Heart right ventricle (tissue), 16 donors: ENCODE results near the gene HS3ST4. TPM values are rescaled to one million over a fixed set of nuclear protein-coding genes. Genes with fewer than 3 reads are reported as not detected.

Experiments used
- ATAC-seq, 8 donors: fragments of 200-7000 bp; cut with Tn5 transposase; one replicate each; pipeline ENCODE4 v1.9.1; 2020; ENCODE audit warnings: mild to moderate bottlenecking in 8 of 8, moderate library complexity in 8 of 8, moderate number of reproducible peaks in 1 of 8
- DNase-seq, 2 donors: peaks; one replicate each; pipeline ENCODE4 v3.0.0-alpha.2; 2020
- H3K27ac ChIP-seq, 10 donors: fragments of 200-600 bp; sonication (generic) in 2 of 10; one replicate each; pipeline versions ENCODE4 v1.5.0 to v1.8.0; 2020 to 2022; ENCODE audit warnings: mild to moderate bottlenecking in 3 of 10
- H3K27me3 ChIP-seq, 7 donors: fragments of 200-600 bp; one replicate each; pipeline ENCODE4 v1.8.0; 2021 to 2022; ENCODE audit warnings: mild to moderate bottlenecking in 2 of 7
- H3K36me3 ChIP-seq, 9 donors: fragments of 200-600 bp; sonication (generic) in 1 of 9; one replicate each; pipeline versions ENCODE4 v1.5.0 to v1.8.0; 2020 to 2022; ENCODE audit warnings: mild to moderate bottlenecking in 2 of 9
- H3K4me1 ChIP-seq, 9 donors: fragments of 200-600 bp; sonication (generic) in 1 of 9; one replicate each; pipeline versions ENCODE4 v1.5.0 to v1.8.0; 2020 to 2022; ENCODE audit warnings: mild to moderate bottlenecking in 4 of 9
- H3K4me3 ChIP-seq, 10 donors: fragments of 200-600 bp; sonication (generic) in 2 of 10; one replicate each; pipeline versions ENCODE4 v1.5.0 to v1.8.0; 2020 to 2022; ENCODE audit warnings: mild to moderate bottlenecking in 7 of 10, moderate library complexity in 2 of 10
- H3K9me3 ChIP-seq, 11 donors: fragments of 200-600 bp in 10 of 11; sonication (generic) in 2 of 11; one replicate each; pipeline versions ENCODE4 v1.5.0 to v1.8.0; 2013 to 2022; ENCODE audit warnings: mild to moderate bottlenecking in 2 of 11, control low read depth in 1 of 11, moderate library complexity in 1 of 11
- CTCF ChIP-seq, 9 donors: fragments of 200-600 bp; sonication (generic) in 2 of 9; IDR thresholded peaks; one replicate each; pipeline versions ENCODE4 v1.5.0 to v1.8.0; 2021 to 2022; ENCODE audit warnings: antibody characterized with exemption in 9 of 9, mild to moderate bottlenecking in 5 of 9, moderate library complexity in 1 of 9
- WGBS, 2 donors: extraction: QIAGEN DNeasy Blood & Tissue Kit; methylation state at CpG; one replicate each; pipeline ENCODE4 v1.1.7; 2013; ENCODE audit warnings: inconsistent platforms in 1 of 2; 5-methylcytosine and 5-hydroxymethylcytosine counted together
- intact Hi-C, 10 donors: fragments of 100-400 bp; cut with DNase I; formaldehyde crosslinking; loops; one replicate each; pipeline versions ENCODE4 v1.11.1 to v1.14.2; 2022
- polyA plus RNA-seq, 2 donors: library from polyadenylated mRNA; stranded (reverse); fragments of 200-250 nt; gene quantifications; one replicate each; pipeline ENCODE4 v1.2.3, GENCODE V29; 2013
- total RNA-seq, 10 donors: library from RNA; stranded (reverse); fragmentation: NEBNext Ultra II Directional in 3 of 10; extraction: Animal tissue kit (Norgen Biotek cat#: 25700) in 3 of 10; gene quantifications; one replicate each; pipeline versions ENCODE4 v1.2.1 to v1.2.4, GENCODE V29; 2021 to 2023
- donor health status: Arrhythmogenic right ventricular cardiomyopathy.
- donor health status: ischemic (EF 13 %, LVEDD 7.1; RV severe dilation, severe dysfunction).
- donor health status: healthy with polysubstance abuse.
- donor health status: DM: no; HTN: yes; CAD: no.
- donor health status: DM: no; HTN: no; CAD: no.
- donor health status: ischemic (EF 25% LVEDD 6.9; RV normal size, moderate dysfunction).
- donor health status: ischemic (EF 25% LVEDD 5.7; RV mildly dilated, moderate dysfunction).
- donor health status: healthy.
- donor health status: DM: yes; HTN: yes; CAD: no.
- donor health status: Ischemic cardiomyopathy.
- donor health status: ischemic (EF 35%, LVEDD 5.7; RV mildly dilated, moderate dysfunction).
- donor health status: nonischemic (EF 11% LVEDD 7.7; RV severe dilation, severe dysfunction).
- donor health status: DM: yes; HTN: yes; CAD: no.
- donor health status: PGD.
- donor health status: ischemic (EF 29% LVEDD 5.4; RV normal size, mild dysfunction).
- donor health status: nonischemic (EF 23%, LVEDD 6.1; RV moderate dilation, normal function).

Gene HS3ST4
- total and polyA plus RNA-seq, 12 donors: 0.01 TPM; not detected in 11

DNA sequence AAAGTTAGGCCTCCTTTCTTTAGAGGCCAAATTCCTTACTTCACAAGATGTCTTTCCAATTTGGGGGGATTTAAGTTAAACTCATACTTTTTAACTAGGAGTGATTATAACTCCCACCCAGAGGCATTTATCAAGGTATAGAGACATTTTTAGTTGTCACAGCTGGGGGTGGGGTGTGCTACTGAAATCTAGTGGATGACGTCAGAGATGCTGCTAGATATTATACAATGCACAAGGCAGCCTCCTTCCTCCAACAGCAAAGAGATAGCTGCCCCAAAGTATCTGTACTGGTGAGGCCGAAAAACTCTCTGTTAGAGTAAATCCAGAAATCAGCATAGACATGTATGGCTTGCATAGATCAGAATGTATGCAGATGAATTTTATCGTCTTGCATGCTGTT lies 324.0 kb downstream of the HS3ST4 start:
- 54 to 85% methylated on average over 3 of the region's 3 CpGs for WGBS, 2 donors
- TF ChIP-seq CTCF (IDR thresholded peaks at IDR 0.05): no peak
- no peak for ATAC-seq
- intact Hi-C loops: no loop called here
- peaks cover 0 to 7% (median 0%) of the 10 kb centered on the region in 7 donors for H3K27me3 ChIP-seq
- no peak for DNase-seq
- no peaks in the 10 kb centered on the region for H3K36me3 ChIP-seq
- H3K4me3 ChIP-seq: no peak overlapping the region
- no peaks in the 10 kb centered on the region for H3K4me1 ChIP-seq
- H3K27ac ChIP-seq: no peak overlapping the region
- H3K9me3 ChIP-seq: peaks cover 0 to 48% (median 10%) of the 10 kb centered on the region in 11 donors

DNA sequence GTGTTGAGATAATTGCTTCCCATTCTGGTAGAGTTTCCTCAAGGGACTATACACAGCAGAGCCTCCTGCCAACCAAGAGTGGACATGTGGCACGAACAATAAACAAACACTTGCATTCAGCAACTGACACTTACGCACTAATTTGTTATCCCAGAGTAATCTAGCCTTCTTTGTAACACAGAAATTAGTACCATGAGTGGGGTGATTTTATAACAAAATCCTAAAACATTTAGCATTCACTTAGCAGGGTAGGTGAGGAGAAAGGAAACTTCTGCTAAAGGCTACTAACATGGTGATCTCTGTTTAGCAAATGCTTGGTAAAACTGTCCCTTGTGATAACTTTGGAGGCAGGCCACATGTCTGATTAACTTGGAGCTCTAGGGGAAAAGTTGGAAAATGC lies 325.2 kb downstream of the HS3ST4 start:
- WGBS, 2 donors: 33 to 59% methylated on average over 2 of the region's 2 CpGs
- DNase-seq (no peak), ATAC-seq (no peak)
- intact Hi-C loops: no loop called here
- no peak overlapping the region for H3K4me3 ChIP-seq
- peaks cover 0 to 48% (median 10%) of the 10 kb centered on the region in 11 donors for H3K9me3 ChIP-seq
- H3K27me3 ChIP-seq: peaks cover 0 to 7% (median 0%) of the 10 kb centered on the region in 7 donors
- no peaks in the 10 kb centered on the region for H3K36me3 ChIP-seq
- no peak for TF ChIP-seq CTCF (IDR thresholded peaks at IDR 0.05)
- H3K4me1 ChIP-seq: no peaks in the 10 kb centered on the region
- H3K27ac ChIP-seq: no peak overlapping the region

GRCh38 chr16:26019381-26020242 lies 327.9 kb downstream of the HS3ST4 start:
- ATAC-seq: no peak
- Histone ChIP-seq H3K4me3 (no peak overlapping the region), H3K4me1 (no peaks in the 10 kb centered on the region), H3K9me3 (peaks cover 0 to 35% (median 10%) of the 10 kb centered on the region in 11 donors), H3K27ac (no peak overlapping the region), H3K36me3 (no peaks in the 10 kb centered on the region), H3K27me3 (peaks cover 0 to 11% (median 0%) of the 10 kb centered on the region in 7 donors)
- WGBS, 2 donors: 29 to 34% methylated on average over 12 of the region's 12 CpGs
- no peak for TF ChIP-seq CTCF (IDR thresholded peaks at IDR 0.05)
- intact Hi-C loops: no loop called here
- no peak for DNase-seq

GRCh38 chr16:26026709-26027450 lies 335.1 kb downstream of the HS3ST4 start:
- Histone ChIP-seq H3K4me1 (no peaks in the 10 kb centered on the region), H3K27me3 (peaks cover 0 to 3% (median 0%) of the 10 kb centered on the region in 7 donors), H3K27ac (no peak overlapping the region), H3K36me3 (no peaks in the 10 kb centered on the region), H3K9me3 (peaks cover 0 to 2% (median 0%) of the 10 kb centered on the region in 11 donors), H3K4me3 (peak overlapping the region in 1 of 10 donors; percentile 3)
- no peak for TF ChIP-seq CTCF (IDR thresholded peaks at IDR 0.05)
- intact Hi-C loops: no loop called here
- WGBS, 2 donors: 59 to 70% methylated on average over 9 of the region's 9 CpGs
- peak in 1 of 2 donors; percentile 16 for DNase-seq
- peak in 6 of 8 donors; percentile 30 to 78 (median 48) for ATAC-seq
